GM06990 (cell line): ENCODE results near the gene RAB1A.

Experiments used
- DNase-seq: peaks from one replicate; pipeline ENCODE4 v3.0.0-alpha.2; 2011; ENCODE audit not compliant: insufficient read length; ENCODE audit errors: extremely low read depth
- H3K27me3 ChIP-seq: replicated peaks from 2 replicates; pipeline ENCODE4 v1.6.0; 2011; ENCODE audit warnings: low read length; ENCODE audit not compliant: control insufficient read depth, insufficient read depth
- H3K36me3 ChIP-seq: 2 replicates; pipeline ENCODE4 v1.5.1; 2011; ENCODE audit warnings: low read length; ENCODE audit not compliant: control insufficient read depth, insufficient read depth
- H3K4me3 ChIP-seq: replicated peaks from 2 replicates; pipeline ENCODE4 v1.5.1; 2011; ENCODE audit warnings: low read depth, mild to moderate bottlenecking, control low read depth, low read length
- CTCF ChIP-seq: IDR thresholded peaks from 2 replicates; pipeline ENCODE4 v1.5.1; 2011; ENCODE audit warnings: low read length, control low read depth, mild to moderate bottlenecking, inconsistent platforms; ENCODE audit not compliant: insufficient read depth, poor library complexity, severe bottlenecking

Gene RAB1A

GRCh38 chr2:65103013-65103715 lies 26.7 kb downstream of the RAB1A start:
- DNase-seq: no peak
- Histone ChIP-seq H3K27me3 (no peaks in the 10 kb centered on the region), H3K4me3 (no peak overlapping the region), H3K36me3 (peaks cover 8% of the 10 kb centered on the region)
- no peak for TF ChIP-seq CTCF

- TF ChIP-seq CTCF: no peak
- Histone ChIP-seq H3K27me3 (no peaks in the 10 kb centered on the region), H3K4me3 (no peak overlapping the region), H3K36me3 (peaks cover 8% of the 10 kb centered on the region)
- no peak for DNase-seq
These were observed 28.8 kb downstream of the RAB1A start for GRCh38 chr2:65101071-65101470.

GRCh38 chr2:65098741-65099140 lies 31.2 kb downstream of the RAB1A start:
- no peak for DNase-seq
- no peak overlapping the region for H3K4me3 ChIP-seq
- H3K36me3 ChIP-seq: peaks cover 13% of the 10 kb centered on the region
- H3K27me3 ChIP-seq: no peaks in the 10 kb centered on the region
- TF ChIP-seq CTCF: no peak

DNA sequence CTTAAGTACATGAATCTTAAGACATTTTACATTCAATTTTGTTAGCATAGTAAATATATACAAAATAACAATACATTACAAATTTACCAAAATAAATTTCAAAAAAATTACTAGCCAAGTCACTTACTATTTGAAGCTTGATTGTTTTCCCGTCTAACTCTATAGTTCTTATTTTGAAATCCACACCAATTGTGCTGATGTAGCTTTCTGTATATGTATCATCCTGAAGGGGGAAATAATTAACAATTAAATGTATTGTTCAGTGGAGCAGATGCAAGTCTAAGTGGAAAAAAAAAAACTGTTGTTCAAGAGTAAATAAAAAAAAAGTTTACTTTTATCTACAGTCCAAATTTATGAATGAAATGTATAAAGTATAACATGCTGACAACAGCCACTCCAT lies 32.1 kb downstream of the RAB1A start:
- TF ChIP-seq CTCF: no peak
- Histone ChIP-seq H3K36me3 (peaks cover 11% of the 10 kb centered on the region), H3K27me3 (no peaks in the 10 kb centered on the region), H3K4me3 (no peak overlapping the region)
- no peak for DNase-seq

GRCh38 chr2:65096948-65097347 lies 33.0 kb downstream of the RAB1A start:
- Histone ChIP-seq H3K36me3 (peaks cover 17% of the 10 kb centered on the region), H3K27me3 (no peaks in the 10 kb centered on the region), H3K4me3 (no peak overlapping the region)
- no peak for DNase-seq
- no peak for TF ChIP-seq CTCF

DNA sequence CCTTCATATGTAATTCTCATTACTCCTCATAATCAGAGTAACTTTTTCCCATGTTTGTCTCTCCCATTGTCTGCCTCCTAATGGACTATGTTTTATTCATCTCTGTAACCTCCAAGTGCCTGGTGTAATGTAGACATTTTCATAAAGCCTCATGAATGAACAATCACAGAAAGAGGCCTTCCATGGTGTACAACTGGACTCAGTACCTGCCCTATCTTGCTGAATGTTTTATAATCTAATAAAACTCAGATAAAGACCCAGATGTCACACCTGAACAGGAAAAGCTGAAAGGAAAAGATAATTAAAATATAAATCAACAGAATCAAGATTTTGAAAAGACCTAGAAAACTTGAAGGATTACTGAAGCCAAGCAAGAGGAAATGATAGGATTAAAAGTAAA lies 36.7 kb downstream of the RAB1A start:
- no peak overlapping the region for H3K4me3 ChIP-seq
- no peak for DNase-seq
- peaks cover 21% of the 10 kb centered on the region for H3K36me3 ChIP-seq
- no peaks in the 10 kb centered on the region for H3K27me3 ChIP-seq
- no peak for TF ChIP-seq CTCF
